Activated T-helper 1 cell treated with anti-CD3 and anti-CD28 coated beads, Interleukin-2, amount 50 U/mL, for 16 hours (primary cell): ENCODE measurements around the gene SGF29.
"Not testable (repeated sequence)": the region's sequence is repeated elsewhere in the genome, so short reads cannot be mapped to it uniquely, and the experiment has no call there.

Experiments
- DNase-seq, 2 donors: peaks; one replicate each; pipeline ENCODE4 v3.0.0-alpha.2; 2020; ENCODE audit warnings: low read depth in 1 of 2, low spot score in 1 of 2

The SGF29 gene

DNA sequence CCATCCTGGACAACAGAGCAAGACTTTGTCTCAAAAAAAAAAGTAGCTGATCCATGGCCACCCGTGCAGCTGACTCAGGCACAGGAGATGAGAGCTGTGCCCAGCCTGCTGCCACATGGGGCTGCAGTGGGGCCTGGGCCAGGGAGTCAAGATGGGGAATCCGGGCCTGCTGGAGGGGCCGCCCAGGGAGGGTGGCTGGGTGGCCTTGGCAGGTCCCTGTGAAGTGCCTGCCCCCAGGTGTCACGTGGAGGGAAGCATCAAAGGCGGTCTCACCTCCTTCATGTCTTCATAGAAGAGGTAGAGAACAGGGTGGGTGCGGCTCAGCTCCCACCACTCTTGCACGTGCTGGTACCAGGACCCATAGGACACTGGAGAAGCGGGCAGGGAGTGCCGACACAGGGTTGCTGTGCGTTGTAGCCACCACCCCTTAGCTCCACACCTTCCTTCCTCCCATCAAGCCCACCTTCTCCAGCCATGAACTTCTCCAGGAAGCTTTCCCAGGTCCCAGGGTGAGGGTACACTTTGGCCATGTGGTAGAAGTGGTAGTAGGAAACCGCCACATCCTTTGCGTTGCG lies 39.3 kb downstream of the SGF29 start:
- no peak for DNase-seq

DNA sequence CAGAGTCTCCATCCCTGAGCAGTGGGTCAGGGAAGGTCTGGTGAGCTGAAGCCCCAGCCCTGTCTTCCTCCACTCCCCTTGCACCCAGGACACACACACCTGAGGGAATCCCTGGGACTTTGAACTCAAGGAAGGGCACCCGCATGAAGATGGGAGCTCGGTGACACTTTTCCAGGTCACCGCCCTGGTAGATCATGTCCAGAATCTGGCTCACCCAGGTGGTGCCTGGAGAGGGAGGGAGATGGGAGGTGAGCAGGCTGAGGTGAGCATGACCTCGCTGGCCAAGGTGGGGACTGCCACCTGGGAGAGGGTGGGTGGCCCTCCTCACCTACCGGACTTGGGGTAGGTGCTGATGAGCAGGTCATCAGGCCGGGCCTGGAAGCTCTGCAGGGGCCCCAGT lies 41.7 kb downstream of the SGF29 start:
- DNase-seq, result not testable (repeated sequence)

DNA sequence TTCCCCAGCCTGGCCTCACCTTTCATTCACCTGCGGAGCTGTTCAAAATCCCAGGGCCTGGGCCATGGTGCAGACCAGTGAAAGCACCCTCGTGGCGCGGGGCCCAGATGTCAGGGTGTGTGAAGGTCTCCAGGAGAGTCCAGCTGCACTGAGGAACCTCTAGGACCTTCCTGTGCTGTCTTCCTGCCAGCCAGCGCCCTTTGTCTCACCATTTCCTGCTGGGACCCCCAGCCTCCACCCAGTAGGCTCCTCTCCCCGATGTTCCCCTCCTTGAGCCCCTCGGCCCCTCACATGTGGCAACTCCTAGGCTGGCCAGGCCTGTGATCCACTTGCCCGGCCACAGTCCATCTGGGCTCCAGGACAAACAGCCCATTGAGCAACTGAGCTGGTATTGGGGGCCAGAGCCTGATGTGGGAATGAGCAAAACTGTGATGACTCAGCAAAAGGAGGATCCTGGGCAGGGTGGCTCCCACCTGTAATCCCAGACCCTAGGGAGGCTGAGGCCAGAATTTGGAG lies 42.5 kb downstream of the SGF29 start:
- DNase-seq, result no peak

DNA sequence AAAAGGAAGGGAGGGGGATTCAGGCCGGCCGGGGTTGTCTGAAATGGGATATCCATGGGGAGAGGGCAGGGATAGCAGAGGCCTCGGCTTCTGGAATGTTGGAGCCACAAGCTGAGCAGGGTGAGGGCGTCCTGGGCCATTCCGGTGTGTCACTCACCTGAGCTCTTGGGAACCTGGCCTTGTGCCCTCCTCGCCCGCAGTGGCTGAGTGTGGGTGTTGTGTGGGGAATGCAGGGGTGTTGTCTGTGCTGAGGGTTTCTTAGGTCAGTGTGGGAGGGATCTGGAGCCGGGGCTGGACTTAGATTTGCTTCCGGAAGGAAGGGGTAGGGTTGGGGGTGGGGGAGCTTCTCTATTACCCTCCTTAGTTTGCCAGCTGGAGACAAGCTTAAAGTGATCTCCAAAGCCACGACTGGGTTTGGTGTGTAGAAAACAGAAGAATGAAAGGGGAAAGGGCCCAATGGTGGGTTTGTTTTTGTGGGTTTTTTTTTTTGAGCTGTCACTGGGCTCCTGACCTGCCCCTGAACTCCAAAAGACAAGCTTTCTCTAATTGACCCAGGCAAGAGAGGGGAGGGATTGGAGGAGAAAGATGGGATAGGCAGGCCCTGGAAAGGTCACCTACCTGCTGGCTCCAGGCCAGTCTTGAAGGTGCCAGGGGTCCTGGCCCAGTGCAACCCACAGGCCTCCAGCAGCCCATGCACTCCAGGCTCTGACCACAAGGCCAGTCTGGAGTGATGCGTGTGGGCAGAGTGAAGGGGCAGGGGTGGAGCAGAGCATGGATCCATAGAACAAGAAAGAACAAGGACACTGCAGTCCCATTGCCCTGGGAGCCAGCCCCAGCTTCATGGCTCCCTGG lies 43.3 kb downstream of the SGF29 start, which contains the start of gene SULT1A2:
Gene SULT1A2 (minus strand): TSS at position 211 of the 852 bp plus-strand sequence. CDS start 1,120 bp downstream, outside the sequence.
- no peak for DNase-seq

DNA sequence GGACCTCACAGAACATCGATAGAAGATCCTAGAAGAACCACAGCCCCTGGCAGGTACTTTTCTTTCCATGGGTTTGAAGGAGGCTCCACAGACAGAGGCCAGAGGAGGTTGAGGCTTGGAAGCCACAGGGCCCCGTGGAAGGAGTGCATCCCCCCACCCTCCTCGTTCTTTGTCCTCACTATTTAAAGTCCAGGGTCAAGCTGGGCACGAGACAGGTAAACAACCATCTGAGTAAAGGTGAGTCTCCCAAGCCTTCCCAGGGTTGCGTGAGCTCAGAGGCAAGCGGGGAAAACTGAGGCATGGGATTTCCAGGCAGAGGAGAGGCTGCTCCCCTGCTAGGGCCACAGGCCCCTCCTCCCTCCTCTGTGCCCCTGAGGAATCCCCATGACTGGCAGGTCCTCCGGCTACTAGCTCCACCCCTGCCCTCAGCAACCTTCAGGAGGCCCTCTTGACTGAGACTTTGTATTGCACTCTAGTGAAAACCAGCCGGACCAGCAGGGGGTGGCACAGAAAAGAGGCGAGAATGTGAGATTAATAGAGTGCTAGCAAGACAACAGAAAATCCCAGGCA lies 44.1 kb downstream of the SGF29 start:
- DNase-seq, result no peak

DNA sequence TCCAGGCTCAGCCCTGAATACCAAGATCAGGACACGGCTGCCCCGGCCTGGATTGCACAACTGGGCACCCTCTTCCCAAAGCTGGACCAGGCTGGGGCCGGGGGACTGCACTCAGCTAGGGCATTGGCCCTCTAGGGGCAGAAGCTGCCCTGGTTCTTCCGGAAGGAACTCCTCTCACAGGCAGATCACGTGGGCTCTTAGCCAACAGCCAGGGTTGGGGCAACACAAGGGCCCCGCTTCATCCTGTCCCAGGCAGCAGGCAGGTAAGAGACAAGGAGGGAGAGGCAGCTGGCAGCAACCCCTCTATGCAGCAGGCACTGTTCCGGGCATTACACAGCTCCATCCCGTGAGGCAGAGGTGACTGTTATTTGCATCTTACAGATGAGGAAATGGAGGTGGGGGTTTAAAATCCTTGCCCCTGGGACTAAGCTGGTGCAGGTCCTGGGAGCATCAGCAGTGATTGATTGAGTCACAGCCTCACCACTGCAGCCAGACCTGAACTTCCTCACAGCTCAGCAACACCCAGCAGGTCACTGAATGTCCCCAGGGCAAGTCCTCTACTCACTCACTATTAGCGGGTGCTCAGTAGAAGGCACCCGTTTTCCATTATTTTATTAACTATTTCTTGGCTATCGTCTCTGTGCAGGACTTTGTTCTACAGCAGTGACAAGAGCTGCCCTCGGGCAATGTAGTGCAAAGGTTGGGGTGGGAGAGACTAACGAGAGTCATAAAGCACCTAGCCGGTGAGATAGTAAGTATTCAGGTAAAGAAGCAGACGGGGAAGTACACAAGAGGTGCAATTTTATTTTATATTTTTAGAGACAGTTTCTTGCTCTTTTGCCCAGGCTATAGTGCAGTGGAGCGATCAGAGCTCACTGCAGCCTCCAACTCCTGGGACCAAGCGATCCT lies 45.9 kb downstream of the SGF29 start:
- not testable (repeated sequence) for DNase-seq

DNA sequence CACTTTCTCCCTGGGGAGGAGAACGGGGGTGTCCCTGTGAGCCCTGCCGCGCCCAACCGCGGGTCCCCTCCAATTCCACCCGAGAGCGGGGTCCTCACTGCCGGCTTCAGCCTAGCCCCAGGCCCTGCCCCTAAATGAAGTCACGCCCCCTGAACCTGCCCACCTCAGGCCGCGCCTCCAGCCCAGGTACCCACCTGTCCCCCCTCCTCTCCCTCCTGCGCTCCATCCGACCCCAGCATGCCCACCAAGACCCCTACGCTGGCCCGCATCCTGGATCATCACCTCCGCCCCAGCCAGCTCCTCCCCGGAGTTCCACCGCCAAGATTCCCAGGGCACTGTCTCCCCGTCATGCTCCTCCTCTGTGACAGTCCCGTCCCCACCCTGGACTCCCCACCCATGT lies 47.2 kb downstream of the SGF29 start:
- DNase-seq, result not testable (repeated sequence)

DNA sequence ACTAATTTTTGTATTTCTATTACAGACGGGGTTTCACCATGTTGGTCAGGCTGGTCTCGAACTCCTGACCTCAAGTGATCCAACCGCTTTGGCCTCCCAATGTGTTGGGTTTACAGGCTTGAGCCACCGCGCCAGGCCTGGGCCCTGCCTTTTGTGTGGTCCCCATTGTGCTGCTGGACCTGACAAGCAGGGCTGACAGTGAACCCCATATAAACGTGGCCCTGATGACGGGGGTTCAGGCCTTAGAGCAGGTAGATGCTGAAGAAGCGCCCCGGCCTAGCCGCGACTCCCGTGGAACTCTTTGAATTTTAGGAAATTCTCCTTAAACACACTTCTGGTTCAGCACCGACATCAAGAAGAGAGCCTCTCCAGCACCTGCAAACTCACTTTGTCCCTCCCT lies 47.9 kb downstream of the SGF29 start:
- DNase-seq, result not testable (repeated sequence)

DNA sequence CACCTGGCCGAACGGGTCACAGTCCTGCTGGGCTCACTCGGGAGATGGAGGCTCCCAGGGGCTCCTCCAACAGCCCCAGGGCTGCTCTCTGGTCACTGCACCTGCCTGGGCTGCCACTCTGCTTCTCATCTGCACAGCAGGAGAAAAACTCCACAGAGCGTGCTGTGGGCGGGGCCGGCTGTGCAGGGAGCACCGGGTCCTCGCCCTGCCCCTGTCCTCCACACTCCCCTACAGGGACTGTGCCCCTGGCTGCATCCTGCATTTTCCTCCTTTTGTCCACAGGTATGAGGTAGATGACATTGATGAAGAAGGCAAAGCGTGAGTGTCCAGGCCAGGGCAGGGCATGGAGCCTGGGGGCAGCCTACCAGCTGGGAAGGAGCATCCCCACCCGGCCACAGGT lies 48.3 kb downstream of the SGF29 start:
- not testable (repeated sequence) for DNase-seq

DNA sequence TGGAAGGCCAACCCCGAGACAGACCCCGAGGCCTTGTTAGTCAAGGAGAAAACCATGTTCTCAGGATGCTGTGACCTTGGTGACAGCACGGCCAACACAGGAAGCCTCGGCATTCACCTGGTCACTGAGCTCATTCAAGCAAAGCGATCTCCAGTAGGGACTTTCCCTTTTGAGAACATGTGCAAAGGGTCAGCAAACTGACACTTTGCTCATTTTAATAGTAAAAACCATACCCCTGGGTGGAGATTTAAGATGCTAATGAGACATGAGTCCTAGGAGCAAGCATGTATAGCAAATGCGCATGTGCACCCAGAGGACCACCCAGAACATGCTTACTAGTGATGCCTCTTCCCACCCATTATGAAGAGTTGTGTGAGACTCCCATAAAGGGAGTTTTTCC lies 48.8 kb downstream of the SGF29 start:
- DNase-seq, result no peak

DNA sequence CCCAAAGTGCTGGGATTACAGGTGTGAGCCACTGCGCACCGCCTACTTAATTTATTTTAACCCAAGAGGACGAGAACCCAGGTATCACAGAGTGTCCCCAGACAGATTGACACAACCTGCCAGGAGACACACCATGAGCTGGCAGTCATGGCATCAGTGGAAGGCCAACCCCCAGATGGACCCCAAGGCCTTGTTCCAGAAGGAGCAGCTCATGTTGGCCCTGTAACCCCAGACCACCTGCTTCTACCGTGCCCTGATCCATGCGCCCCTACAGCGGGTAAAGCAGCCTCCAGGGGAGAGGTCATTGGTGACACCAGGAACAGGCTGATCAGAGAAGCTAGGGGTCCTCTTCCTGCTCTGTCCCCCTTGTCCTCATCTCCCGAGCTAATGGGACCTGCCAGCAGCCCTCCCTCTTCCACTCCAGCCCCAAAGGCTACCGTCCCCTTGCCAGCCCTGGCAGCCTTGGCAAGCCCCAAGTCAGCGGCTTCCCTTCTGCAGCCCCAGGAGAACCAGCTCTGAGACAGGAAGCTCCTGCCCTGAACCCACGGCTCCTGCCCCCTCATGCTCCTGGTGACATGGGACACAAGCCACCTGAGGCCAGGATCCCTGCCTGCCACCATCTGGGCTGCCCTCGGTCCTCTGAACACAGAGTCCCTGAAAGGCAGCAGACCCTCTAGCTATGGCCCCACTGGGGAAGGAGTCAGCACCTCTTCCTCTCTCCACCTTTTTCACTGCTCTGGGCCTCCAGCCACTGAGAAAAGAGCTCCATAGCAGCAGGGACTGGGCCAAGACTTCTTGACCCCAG lies 49.9 kb downstream of the SGF29 start:
- DNase-seq, result no peak

DNA sequence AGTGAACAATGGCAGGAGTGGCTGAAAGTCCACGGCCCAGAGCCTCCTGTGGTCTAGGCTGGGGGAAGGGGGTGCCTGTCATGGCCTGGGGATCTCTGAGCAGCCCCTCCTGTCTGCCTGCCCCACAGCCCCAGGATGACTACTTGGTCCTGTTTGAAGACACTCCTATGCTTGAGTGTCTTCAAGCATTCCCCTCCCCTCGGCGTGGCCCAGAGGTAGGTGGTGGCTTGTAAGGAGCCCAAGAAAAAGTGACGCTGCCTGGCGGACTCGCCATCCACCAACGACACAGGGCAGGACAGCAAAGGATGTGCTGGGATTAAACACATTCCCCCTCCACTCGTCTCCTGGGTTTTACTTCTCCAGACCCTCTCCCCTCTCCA lies 50.5 kb downstream of the SGF29 start:
- DNase-seq, result no peak

DNA sequence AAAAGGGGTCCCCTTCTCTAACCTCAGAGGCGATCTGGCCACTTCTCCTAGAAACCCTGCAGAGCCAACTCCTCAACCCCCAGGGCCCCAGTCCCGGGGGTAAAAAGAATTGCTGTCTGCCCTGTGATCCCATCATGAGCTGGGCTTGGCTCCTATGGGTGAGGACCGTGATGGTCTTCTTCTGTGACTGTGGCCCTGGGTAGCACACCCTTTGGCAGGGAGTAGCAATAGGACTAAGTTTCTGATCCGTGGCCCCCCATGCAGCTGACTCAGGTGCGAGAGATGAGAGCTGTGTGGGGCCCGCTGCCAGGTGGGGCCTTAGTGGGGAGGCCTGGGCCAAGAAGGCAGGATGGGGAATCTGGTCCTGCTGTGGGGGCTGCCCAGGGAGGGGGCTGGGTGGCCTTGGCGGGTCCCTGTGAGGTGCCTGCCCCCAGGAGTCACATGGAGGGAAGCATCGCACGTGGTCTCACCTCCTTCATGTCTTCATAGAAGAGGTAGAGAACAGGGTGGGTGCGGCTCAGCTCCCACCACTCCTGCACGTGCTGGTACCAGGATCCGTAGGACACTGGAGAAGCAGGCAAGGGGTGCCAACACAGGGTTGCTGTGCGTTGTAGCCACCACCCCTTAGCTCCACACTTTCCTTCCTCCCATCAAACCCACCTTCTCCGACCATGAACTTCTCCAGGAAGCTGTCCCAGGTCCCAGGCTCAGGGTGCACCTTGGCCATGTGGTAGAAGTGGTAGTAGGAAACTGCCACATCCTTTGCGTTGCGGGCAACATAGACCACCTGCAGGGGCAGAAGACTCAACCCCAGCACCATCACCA lies 52.8 kb downstream of the SGF29 start:
- DNase-seq, result no peak

DNA sequence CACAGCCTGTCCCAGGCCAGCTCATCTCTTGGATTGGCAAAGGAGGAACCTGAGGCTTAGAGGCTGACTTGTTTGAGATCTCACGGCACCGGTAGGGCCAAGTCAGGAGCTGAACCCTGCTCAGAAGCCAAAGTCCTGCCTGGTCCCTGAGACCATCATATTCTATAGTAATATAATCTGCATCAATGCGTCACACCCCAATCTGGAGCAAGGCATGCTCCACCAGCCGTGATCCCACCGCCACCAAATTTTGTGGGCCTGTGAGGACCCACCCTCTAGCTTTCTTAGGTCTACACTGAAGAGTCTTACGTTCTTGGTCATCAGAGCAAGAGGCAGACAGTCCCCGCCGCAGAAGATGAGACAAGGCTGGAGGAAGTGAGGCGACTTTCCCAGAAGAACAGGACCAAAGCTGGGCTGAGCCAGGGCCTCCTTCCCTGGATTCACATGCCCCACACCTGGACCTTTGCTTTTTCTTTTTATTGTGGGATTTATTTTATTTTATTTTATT lies 53.5 kb downstream of the SGF29 start:
- no peak for DNase-seq

DNA sequence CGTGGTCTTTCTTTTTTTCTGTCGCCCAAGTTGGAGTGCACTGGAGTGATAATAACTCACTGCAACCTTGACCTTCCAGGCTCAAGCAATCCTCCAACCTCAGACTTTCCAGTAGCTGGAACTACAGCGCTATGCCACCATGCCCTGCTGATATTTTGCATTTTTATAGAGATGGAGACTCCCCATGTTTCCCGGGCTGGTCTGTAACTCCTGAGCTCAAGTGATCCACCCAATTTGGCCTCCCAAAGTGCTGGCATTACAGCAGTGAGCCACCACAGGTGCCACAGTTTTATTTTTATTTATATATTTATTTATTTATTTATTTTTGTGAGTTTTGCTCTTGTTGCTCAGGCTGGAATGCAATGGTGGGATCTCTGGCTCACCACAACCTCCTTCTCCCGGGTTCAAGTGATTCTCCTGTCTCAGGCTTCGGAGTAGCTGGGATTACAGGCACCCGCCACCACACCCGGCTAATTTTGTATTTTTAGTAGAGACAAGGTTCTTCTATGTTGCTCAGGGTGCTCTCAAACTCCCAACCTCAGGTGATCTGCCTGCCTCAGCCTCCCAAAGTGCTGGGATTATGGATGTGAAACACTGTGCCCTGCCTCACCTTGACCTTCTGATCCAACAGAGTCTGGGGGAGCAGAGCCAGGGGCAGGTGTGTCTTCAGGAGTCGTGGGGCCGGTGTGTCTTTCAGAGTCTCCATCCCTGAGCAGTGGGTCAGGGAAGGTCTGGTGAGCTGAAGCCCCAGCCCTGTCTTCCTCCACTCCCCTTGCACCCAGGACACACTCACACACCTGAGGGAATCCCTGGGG lies 54.2 kb downstream of the SGF29 start:
- not testable (repeated sequence) for DNase-seq

DNA sequence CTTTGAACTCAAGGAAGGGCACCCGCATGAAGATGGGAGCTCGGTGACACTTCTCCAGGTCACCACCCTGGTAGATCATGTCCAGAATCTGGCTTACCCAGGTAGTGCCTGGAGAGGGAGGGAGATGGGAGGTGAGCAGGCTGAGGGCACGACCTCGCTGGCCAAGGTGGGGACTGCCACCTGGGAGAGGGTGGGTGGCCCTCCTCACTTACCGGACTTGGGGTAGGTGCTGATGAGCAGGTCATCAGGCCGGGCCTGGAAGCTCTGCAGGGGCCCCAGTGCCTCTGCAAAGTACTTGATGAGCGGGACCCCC lies 54.7 kb downstream of the SGF29 start:
- DNase-seq, result not testable (repeated sequence)

DNA sequence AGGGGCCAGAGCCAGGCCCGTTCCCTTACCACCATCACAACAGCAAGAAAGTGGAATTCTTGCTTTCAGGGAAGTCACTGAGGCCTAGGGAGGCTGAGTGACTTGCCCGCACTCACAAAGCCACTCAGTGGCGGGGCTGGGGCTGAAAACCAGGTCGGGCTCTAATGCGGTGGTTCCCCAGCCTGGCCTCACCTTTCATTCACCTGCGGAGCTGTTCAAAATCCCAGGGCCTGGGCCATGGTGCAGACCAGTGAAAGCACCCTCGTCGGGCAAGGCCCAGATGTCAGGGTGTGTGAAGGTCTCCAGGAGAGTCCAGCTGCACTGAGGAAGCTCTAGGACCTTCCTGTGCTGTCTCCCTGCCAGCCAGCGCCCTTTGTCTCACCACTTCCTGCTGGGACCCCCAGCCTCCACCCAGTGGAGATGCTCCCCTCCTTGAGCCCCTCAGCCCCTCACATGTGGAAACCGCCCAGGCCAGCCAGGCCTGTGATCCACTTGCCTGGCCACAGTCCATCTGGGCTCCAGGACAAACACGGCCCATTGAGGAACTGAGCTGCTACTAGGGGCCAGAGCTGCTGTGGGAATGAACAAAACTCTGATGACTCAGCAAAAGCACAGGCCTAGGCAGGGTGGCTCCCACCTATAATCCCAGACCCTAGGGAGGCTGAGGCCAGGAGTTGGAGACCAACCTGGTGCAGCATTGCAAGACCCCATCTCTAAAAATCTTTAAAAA lies 55.3 kb downstream of the SGF29 start:
- DNase-seq, result not testable (repeated sequence)
